SK-N-MC (cell line): ENCODE data around the gene COPS6.

Source experiments
- DNase-seq: peaks from one replicate; pipeline ENCODE4 v3.0.0-alpha.2; 2011; ENCODE audit warnings: low read depth, low spot score
- H3K27ac ChIP-seq: fragments of 200-600 bp; sonication (generic); 2 replicates; pipeline ENCODE4 v1.5.1; 2016; ENCODE audit warnings: mixed run types
- H3K36me3 ChIP-seq: fragments of 200-600 bp; sonication (generic); 2 replicates; pipeline ENCODE4 v1.6.1; 2017; ENCODE audit warnings: antibody characterized with exemption, low read length, mixed read lengths; ENCODE audit not compliant: insufficient read depth
- H3K4me3 ChIP-seq: fragments of 200-600 bp; sonication (generic); 2 replicates; pipeline ENCODE4 v1.5.1; 2016
- H3K9ac ChIP-seq: fragments of 200-600 bp; sonication (generic); 2 replicates; pipeline ENCODE4 v1.8.0; 2017; ENCODE audit warnings: mixed run types, mixed read lengths; ENCODE audit not compliant: insufficient read length
- H3K9me3 ChIP-seq: fragments of 200-600 bp; sonication (generic); 2 replicates; pipeline ENCODE4 v1.6.1; 2017; ENCODE audit warnings: low read depth, mild to moderate bottlenecking, antibody characterized with exemption, low read length, moderate library complexity, mixed read lengths
- EZH2 ChIP-seq: fragments of 200-600 bp; sonication (generic); IDR thresholded peaks from one replicate; pipeline ENCODE4 v1.6.1; 2017; ENCODE audit warnings: antibody characterized with exemption
- FOXP2 ChIP-seq: optimal IDR thresholded peaks from 2 replicates; pipeline ENCODE3; 2011; ENCODE audit warnings: mild to moderate bottlenecking, moderate library complexity; ENCODE audit not compliant: insufficient read depth; ENCODE audit errors: extremely low read length, control extremely low read depth
- POLR2AphosphoS5 ChIP-seq: IDR thresholded peaks from 2 replicates; pipeline ENCODE4 v1.6.1; 2012; ENCODE audit warnings: mild to moderate bottlenecking, low read depth, low read length, borderline replicate concordance

COPS6 gene

DNA sequence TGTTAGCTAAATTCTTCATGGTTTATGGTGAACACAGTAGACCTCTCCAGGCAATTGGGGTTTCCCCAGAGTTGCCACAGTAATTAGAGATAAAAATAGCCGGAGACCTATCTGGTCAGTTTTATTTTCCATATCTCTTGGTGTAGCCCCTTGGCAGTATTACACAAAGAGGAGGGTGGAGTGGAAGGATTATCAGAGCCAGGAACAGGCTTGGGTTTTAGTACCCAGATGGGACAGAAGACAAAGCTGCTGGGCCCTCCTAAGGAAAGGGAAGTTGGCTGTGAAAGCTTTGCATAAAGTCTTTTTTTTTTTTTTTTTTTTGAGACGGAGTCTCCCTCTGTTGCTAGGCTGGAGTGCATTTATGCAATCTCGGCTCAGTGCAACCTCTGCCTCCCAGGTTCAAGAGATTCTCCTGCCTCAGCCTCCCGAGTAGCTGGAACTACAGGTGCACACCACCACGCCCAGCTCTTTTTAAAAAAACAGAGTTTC, 29.5 kb upstream of the COPS6 start:
- TF ChIP-seq FOXP2 (no peak), POLR2AphosphoS5 (no peak), EZH2 (no peak)
- DNase-seq, result no peak
- Histone ChIP-seq H3K9ac (no peak overlapping the region), H3K27ac (no peak overlapping the region), H3K9me3 (no peaks in the 10 kb centered on the region), H3K36me3 (peaks cover 53% of the 10 kb centered on the region), H3K4me3 (no peak overlapping the region)

DNA sequence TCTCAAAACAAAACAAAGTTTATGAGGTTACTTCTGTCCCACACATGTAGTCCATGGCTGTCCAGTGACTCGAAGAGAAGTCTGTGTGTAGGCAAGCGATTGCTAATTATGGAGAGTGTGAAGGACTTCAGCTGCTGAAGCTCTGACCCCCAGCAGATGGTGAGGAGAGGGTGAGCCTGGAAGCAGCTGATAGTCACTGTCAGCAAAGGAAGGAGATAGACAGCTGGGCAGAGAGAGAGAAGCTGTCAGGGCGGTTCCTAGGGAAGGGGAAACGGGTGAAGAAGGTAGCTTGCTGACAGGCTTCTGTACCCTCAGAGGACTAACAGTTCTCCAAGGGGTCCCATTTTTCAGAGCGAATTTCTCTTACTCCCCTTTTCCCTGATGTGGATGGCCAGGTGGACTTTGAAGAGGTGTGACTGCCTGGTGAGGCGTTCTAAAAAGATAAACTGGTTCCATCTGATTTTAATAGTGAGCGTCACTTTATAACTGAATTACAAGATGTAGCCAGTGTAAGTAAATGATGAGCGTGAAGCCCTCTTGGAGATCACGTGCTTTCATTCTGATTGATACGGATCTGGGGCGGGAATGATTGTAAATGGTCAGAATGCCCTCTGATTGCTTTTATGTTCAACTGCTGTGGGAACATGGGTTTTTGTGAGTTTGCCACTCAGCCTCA, 27.1 kb upstream of the COPS6 start:
- DNase-seq, result no peak
- peaks cover 70% of the 10 kb centered on the region for H3K36me3 ChIP-seq
- no peak overlapping the region for H3K27ac ChIP-seq
- no peak overlapping the region for H3K9ac ChIP-seq
- H3K9me3 ChIP-seq, result no peaks in the 10 kb centered on the region
- no peak overlapping the region for H3K4me3 ChIP-seq
- no peak for TF ChIP-seq POLR2AphosphoS5
- TF ChIP-seq FOXP2, result no peak
- TF ChIP-seq EZH2, result no peak

DNA sequence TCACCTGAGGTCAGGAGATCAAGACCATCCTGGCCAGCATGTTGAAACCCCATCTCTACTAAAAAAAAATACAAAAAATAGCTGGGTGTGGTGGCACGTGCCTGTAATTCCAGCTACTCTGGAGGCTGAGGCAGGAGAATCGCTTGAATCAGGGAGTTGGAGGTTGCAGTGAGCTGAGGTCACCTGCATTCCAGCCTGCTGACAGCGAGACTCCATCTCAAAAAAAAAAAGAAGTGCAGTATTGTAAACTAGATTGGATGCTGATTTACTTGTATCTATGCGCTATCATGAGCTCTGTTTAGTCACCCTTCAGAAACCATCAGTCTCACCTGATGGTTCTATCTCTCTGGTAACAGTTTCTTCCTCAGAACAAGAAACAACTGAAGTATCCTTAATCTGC, 25.4 kb upstream of the COPS6 start:
- TF ChIP-seq EZH2 (no peak), FOXP2 (no peak)
- Histone ChIP-seq H3K9ac (no peak overlapping the region), H3K9me3 (no peaks in the 10 kb centered on the region), H3K36me3 (peaks cover 63% of the 10 kb centered on the region), H3K4me3 (no peak overlapping the region), H3K27ac (no peak overlapping the region)
- DNase-seq, result no peak

DNA sequence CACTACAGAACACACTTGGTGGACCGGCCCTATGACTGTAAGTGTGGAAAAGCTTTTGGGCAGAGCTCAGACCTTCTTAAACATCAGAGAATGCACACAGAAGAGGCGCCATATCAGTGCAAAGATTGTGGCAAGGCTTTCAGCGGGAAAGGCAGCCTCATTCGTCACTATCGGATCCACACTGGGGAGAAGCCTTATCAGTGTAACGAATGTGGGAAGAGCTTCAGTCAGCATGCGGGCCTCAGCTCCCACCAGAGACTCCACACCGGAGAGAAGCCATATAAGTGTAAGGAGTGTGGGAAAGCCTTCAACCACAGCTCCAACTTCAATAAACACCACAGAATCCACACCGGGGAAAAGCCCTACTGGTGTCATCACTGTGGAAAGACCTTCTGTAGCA, 24.6 kb upstream of the COPS6 start:
- no peak for DNase-seq
- H3K27ac ChIP-seq, result peak overlapping the region; percentile 13; the same call in 1 of the 2 replicates
- H3K4me3 ChIP-seq, result no peak overlapping the region
- no peaks in the 10 kb centered on the region for H3K9me3 ChIP-seq
- no peak overlapping the region for H3K9ac ChIP-seq
- H3K36me3 ChIP-seq, result peaks cover 58% of the 10 kb centered on the region
- no peak for TF ChIP-seq POLR2AphosphoS5
- TF ChIP-seq EZH2, result no peak
- TF ChIP-seq FOXP2, result no peak

DNA sequence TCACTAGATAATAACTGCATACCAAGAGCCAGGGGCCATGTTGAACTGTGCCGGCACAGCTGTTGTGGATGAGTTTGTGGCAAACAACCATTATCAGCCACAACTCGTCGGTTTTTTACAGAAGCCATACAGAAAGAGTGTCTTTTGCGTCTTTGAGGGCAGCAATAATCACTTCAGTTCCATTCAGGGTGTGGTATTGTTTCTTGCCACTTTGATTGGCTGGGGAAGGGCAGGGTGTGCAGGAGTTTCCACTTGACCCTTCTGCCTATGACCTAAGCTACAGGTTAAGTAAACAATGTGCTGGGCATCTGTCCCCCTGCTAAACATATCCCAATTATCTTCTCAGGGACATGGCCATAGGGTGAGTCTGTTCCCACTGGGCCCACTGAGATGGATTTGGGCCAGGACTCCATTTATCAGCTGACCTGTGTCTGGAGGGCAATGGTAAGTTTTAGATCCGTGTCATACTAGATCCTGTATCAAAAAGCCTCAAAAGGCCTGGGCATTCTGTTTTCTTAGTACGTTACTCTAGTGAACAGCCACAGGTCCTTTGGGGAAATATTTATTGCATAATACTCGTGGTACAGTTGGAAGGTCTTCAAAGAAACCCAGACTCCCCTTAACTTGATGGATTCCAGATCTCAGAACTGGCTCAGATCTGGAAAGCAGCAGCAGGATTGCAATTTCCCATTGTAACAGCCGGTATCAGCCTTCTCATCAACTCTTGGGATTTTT, 23.1 kb upstream of the COPS6 start:
- Histone ChIP-seq H3K27ac (peak overlapping the region; percentile 51; the same call in 1 of the 2 replicates), H3K36me3 (peaks cover 63% of the 10 kb centered on the region), H3K4me3 (no peak overlapping the region), H3K9me3 (peaks cover 10% of the 10 kb centered on the region), H3K9ac (no peak overlapping the region)
- TF ChIP-seq POLR2AphosphoS5, result no peak
- no peak for DNase-seq

- Histone ChIP-seq H3K27ac (0 out of 2 replicates have a peak overlapping the region, but pooled peaks have one; percentile 25), H3K9me3 (peaks cover 23% of the 10 kb centered on the region), H3K4me3 (no peak overlapping the region), H3K36me3 (peaks cover 71% of the 10 kb centered on the region), H3K9ac (no peak overlapping the region)
- DNase-seq, result no peak
- TF ChIP-seq EZH2, result no peak
- TF ChIP-seq POLR2AphosphoS5, result no peak
- no peak for TF ChIP-seq FOXP2
These were observed 21.8 kb upstream of the COPS6 start for GRCh38 chr7:100066953-100067352.

DNA sequence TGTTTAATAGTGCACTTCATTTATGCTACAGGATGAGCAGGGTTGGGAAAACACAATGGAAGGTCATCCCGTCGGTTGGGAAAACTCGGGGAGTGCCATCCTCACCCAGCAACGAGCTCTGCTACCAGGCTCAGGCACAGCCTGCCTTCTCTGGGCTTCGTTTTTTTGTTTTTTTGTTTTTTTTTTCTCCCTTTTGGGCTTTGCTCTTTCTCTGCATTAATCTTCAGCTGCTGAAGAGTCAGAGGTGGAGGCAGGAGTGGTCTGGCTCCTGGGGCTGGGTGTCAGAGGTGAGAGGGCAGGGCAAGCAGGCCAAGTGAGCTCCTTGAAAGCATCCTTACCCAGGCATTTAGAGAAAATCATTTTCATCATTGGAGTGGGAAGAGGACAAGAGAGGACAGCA, 18.8 kb upstream of the COPS6 start:
- H3K9me3 ChIP-seq, result peaks cover 45% of the 10 kb centered on the region
- no peak for TF ChIP-seq POLR2AphosphoS5
- no peak for TF ChIP-seq EZH2
- no peak for TF ChIP-seq FOXP2
- no peak overlapping the region for H3K9ac ChIP-seq
- peaks cover 83% of the 10 kb centered on the region for H3K36me3 ChIP-seq
- H3K4me3 ChIP-seq, result no peak overlapping the region
- no peak for DNase-seq
- no peak overlapping the region for H3K27ac ChIP-seq

GRCh38 chr7:100071018-100071723, 17.6 kb upstream of the COPS6 start:
- Histone ChIP-seq H3K27ac (no peak overlapping the region), H3K36me3 (peaks cover 83% of the 10 kb centered on the region), H3K4me3 (peak overlapping the region; percentile 38; the same call in 1 of the 2 replicates), H3K9me3 (peaks cover 55% of the 10 kb centered on the region), H3K9ac (no peak overlapping the region)
- TF ChIP-seq POLR2AphosphoS5 (no peak; the same call in 1 of the 2 replicates), FOXP2 (no peak), EZH2 (no peak)
- no peak for DNase-seq
